ENCODE results near the gene PAPOLB. TPM values are rescaled to one million over a fixed set of nuclear protein-coding genes. Genes with fewer than 3 reads are reported as not detected.

The PAPOLB gene
- total and polyA plus RNA-seq, 3 donors from 2014 or later: 19.1 to 65.2 (median 29.1) TPM

GRCh38 chr7:4873071-4873944 lies 11.5 kb upstream of the PAPOLB start:
- Histone ChIP-seq H3K27ac (no peak overlapping the region), H3K4me1 (no peaks in the 10 kb centered on the region), H3K27me3 (no peaks in the 10 kb centered on the region), H3K4me3 (no peak overlapping the region), H3K9me3 (no peaks in the 10 kb centered on the region), H3K36me3 (ENCODE audit: low read depth, missing control alignments) (no peaks in the 10 kb centered on the region)
- intact Hi-C loops (cut with DNase I; ENCODE audit: low total_unique reads): no loop called here
- TF ChIP-seq POLR2A (IDR thresholded peaks at IDR 0.05) (no peak), CTCF (IDR thresholded peaks at IDR 0.05) (no peak)
- 89 to 93% methylated on average over 25 to 31 of the region's 31 CpGs for WGBS, 2 donors
- no peak for DNase-seq

- intact Hi-C loops (cut with DNase I; ENCODE audit: low total_unique reads): no loop called here
- no peaks in the 10 kb centered on the region for H3K36me3 ChIP-seq (ENCODE audit: low read depth, missing control alignments)
- no peaks in the 10 kb centered on the region for H3K9me3 ChIP-seq
- no peak overlapping the region for H3K27ac ChIP-seq
- H3K4me3 ChIP-seq: no peak overlapping the region
- DNase-seq: no peak
- 81 to 86% methylated on average over 8 to 19 of the region's 19 CpGs for WGBS, 2 donors
- H3K4me1 ChIP-seq: no peaks in the 10 kb centered on the region
- H3K27me3 ChIP-seq: no peaks in the 10 kb centered on the region
- no peak for TF ChIP-seq CTCF (IDR thresholded peaks at IDR 0.05)
- TF ChIP-seq POLR2A (IDR thresholded peaks at IDR 0.05): no peak
These were observed 10.3 kb upstream of the PAPOLB start for GRCh38 chr7:4871930-4872675.

- H3K27ac ChIP-seq: no peak overlapping the region
- 70 to 81% methylated on average over 12 to 23 of the region's 23 CpGs for WGBS, 2 donors
- no peaks in the 10 kb centered on the region for H3K4me1 ChIP-seq
- H3K9me3 ChIP-seq: no peaks in the 10 kb centered on the region
- H3K4me3 ChIP-seq: no peak overlapping the region
- TF ChIP-seq POLR2A (IDR thresholded peaks at IDR 0.05) (no peak), CTCF (IDR thresholded peaks at IDR 0.05) (no peak)
- H3K27me3 ChIP-seq: no peaks in the 10 kb centered on the region
- DNase-seq: no peak
- no peaks in the 10 kb centered on the region for H3K36me3 ChIP-seq (ENCODE audit: low read depth, missing control alignments)
- intact Hi-C loops (cut with DNase I; ENCODE audit: low total_unique reads): no loop called here
These were observed 9.3 kb upstream of the PAPOLB start for GRCh38 chr7:4871056-4871680.

- WGBS, 2 donors: 91 to 93% methylated on average over 5 of the region's 5 CpGs
- H3K4me1 ChIP-seq: no peaks in the 10 kb centered on the region
- TF ChIP-seq POLR2A (IDR thresholded peaks at IDR 0.05) (no peak), CTCF (IDR thresholded peaks at IDR 0.05) (no peak)
- H3K4me3 ChIP-seq: no peak overlapping the region
- DNase-seq: no peak
- H3K36me3 ChIP-seq (ENCODE audit: low read depth, missing control alignments): no peaks in the 10 kb centered on the region
- intact Hi-C loops (cut with DNase I; ENCODE audit: low total_unique reads): no loop called here
- no peaks in the 10 kb centered on the region for H3K9me3 ChIP-seq
- no peak overlapping the region for H3K27ac ChIP-seq
- no peaks in the 10 kb centered on the region for H3K27me3 ChIP-seq
These were observed 6.7 kb upstream of the PAPOLB start for GRCh38 chr7:4868493-4868892.

Measured in testis (tissue), 3 donors.